Neuronal stem cell (in vitro differentiated cells): Measurements from ENCODE around the gene OTUD4.

Experiments used
- DNase-seq: peaks from one replicate; pipeline ENCODE4 v3.0.0-alpha.2; 2013; ENCODE audit warnings: low spot score
- H2AFZ ChIP-seq: one replicate; pipeline ENCODE4 v1.6.1; 2013; ENCODE audit warnings: mild to moderate bottlenecking, low read length, inconsistent platforms
- H2AK5ac ChIP-seq: 2 replicates; pipeline ENCODE4 v1.6.1; 2013; ENCODE audit warnings: low read depth, mild to moderate bottlenecking, inconsistent platforms, low read length, moderate library complexity, mixed read lengths
- H2BK120ac ChIP-seq: 2 replicates; pipeline ENCODE4 v1.6.1; 2013; ENCODE audit warnings: low read depth, mild to moderate bottlenecking, inconsistent platforms, low read length, moderate library complexity, mixed read lengths
- H2BK12ac ChIP-seq: one replicate; pipeline ENCODE4 v1.6.1; 2013; ENCODE audit warnings: low read length, inconsistent platforms
- H2BK15ac ChIP-seq: 2 replicates; pipeline ENCODE4 v1.6.1; 2013; ENCODE audit warnings: mild to moderate bottlenecking, low read length, inconsistent platforms, mixed read lengths
- H2BK5ac ChIP-seq: one replicate; pipeline ENCODE4 v1.6.1; 2013; ENCODE audit warnings: inconsistent platforms, mild to moderate bottlenecking, low read length, moderate library complexity
- H3K14ac ChIP-seq: one replicate; pipeline ENCODE4 v1.6.1; 2013; ENCODE audit warnings: low read length, inconsistent platforms
- H3K18ac ChIP-seq: 2 replicates; pipeline ENCODE4 v1.6.1; 2013; ENCODE audit warnings: low read length, inconsistent platforms
- H3K23ac ChIP-seq: 2 replicates; pipeline ENCODE4 v1.6.1; 2013; ENCODE audit warnings: low read depth, mild to moderate bottlenecking, mixed read lengths, low read length, inconsistent platforms; ENCODE audit not compliant: poor library complexity
- H3K27ac ChIP-seq: replicated peaks from 3 replicates; pipeline ENCODE4 v1.5.1; 2013; ENCODE audit warnings: low read length, inconsistent platforms
- H3K27me3 ChIP-seq, 3 experiments: 2 replicates each; pipeline ENCODE4 v1.6.1; 2013; ENCODE audit warnings: low read length in 3 of 3, mild to moderate bottlenecking in 2 of 3, inconsistent platforms in 1 of 3, low read depth in 1 of 3, mixed read lengths in 1 of 3, moderate library complexity in 1 of 3; ENCODE audit not compliant: control insufficient read depth in 3 of 3, insufficient read depth in 3 of 3
- H3K36me3 ChIP-seq, 2 donors: replicated peaks in 1 of 2; 2 replicates each; pipeline ENCODE4 v1.6.1; 2013; ENCODE audit warnings: low read length in 2 of 2; ENCODE audit not compliant: control insufficient read depth in 2 of 2, insufficient read depth in 2 of 2
- H3K4ac ChIP-seq: 2 replicates; pipeline ENCODE4 v1.6.1; 2013; ENCODE audit warnings: inconsistent platforms, mild to moderate bottlenecking, low read length, moderate library complexity
- H3K4me1 ChIP-seq, 2 donors: 1 replicate in 1 of 2; 2 replicates in 1 of 2; pipeline ENCODE4 v1.6.1; 2013; ENCODE audit warnings: low read length in 2 of 2, low read depth in 1 of 2; ENCODE audit not compliant: control insufficient read depth in 2 of 2, insufficient read depth in 1 of 2
- H3K4me2 ChIP-seq: one replicate; pipeline ENCODE4 v1.6.1; 2013; ENCODE audit warnings: mild to moderate bottlenecking, low read length, inconsistent platforms; ENCODE audit not compliant: insufficient read depth, poor library complexity, severe bottlenecking
- H3K4me3 ChIP-seq, 2 donors: 2 replicates each; pipeline ENCODE4 v1.5.1; 2013; ENCODE audit warnings: low read length in 2 of 2, mild to moderate bottlenecking in 2 of 2, inconsistent platforms in 1 of 2, moderate library complexity in 1 of 2
- H3K79me1 ChIP-seq: one replicate; pipeline ENCODE4 v1.6.1; 2013; ENCODE audit warnings: low read depth, mild to moderate bottlenecking, inconsistent platforms, low read length, moderate library complexity
- H3K9ac ChIP-seq: one replicate; pipeline ENCODE4 v1.6.1; 2013; ENCODE audit warnings: mild to moderate bottlenecking, low read depth, low read length, inconsistent platforms; ENCODE audit not compliant: poor library complexity
- H3K9me3 ChIP-seq, 2 donors: replicated peaks in 1 of 2; 2 replicates each; pipeline versions ENCODE3 to v1.6.1; 2013; ENCODE audit warnings: low read length in 2 of 2, mild to moderate bottlenecking in 2 of 2, inconsistent platforms in 1 of 2, low read depth in 1 of 2, mixed read lengths in 1 of 2, moderate library complexity in 1 of 2; ENCODE audit not compliant: control insufficient read depth in 2 of 2, insufficient read depth in 1 of 2
- H4K8ac ChIP-seq: one replicate; pipeline ENCODE4 v1.6.1; 2013; ENCODE audit warnings: low read depth, mild to moderate bottlenecking, inconsistent platforms, low read length, moderate library complexity
- H4K91ac ChIP-seq: one replicate; pipeline ENCODE4 v1.6.1; 2013; ENCODE audit warnings: low read length, low read depth, mild to moderate bottlenecking, inconsistent platforms; ENCODE audit not compliant: poor library complexity
- WGBS, 2 donors: extraction: QIAGEN DNeasy Blood & Tissue Kit; methylation state at CpG; one replicate each; pipeline ENCODE4 v1.1.7; 2013; ENCODE audit warnings: missing lambda C conversion rate in 2 of 2, mixed read lengths in 1 of 2; ENCODE audit not compliant: insufficient read length in 2 of 2, insufficient replicate concordance in 1 of 2; ENCODE audit errors: extremely low coverage in 2 of 2; 5-methylcytosine and 5-hydroxymethylcytosine counted together

OTUD4 gene

GRCh38 chr4:145099653-145100052, 80.7 kb downstream of the OTUD4 start:
- H2BK120ac ChIP-seq, result no peak overlapping the region
- no peak overlapping the region for H3K4me2 ChIP-seq
- H3K23ac ChIP-seq, result no peak overlapping the region
- WGBS, 2 donors, result no CpG with 5 or more reads among the region's 5 CpGs
- no peak overlapping the region for H2AFZ ChIP-seq
- H4K8ac ChIP-seq, result no peak overlapping the region
- no peak overlapping the region for H3K27ac ChIP-seq
- H2BK15ac ChIP-seq, result no peak overlapping the region
- H2BK12ac ChIP-seq, result no peak overlapping the region
- H3K4me1 ChIP-seq, result peaks cover 1 to 3% of the 10 kb centered on the region in 2 donors
- H3K9me3 ChIP-seq, result peaks cover 3 to 5% of the 10 kb centered on the region in 2 donors
- DNase-seq, result no peak
- peak overlapping the region in 1 of 2 donors; percentile 79 for H3K4me3 ChIP-seq
- H2AK5ac ChIP-seq, result no peak overlapping the region
- H3K14ac ChIP-seq, result no peak overlapping the region
- H3K79me1 ChIP-seq, result peaks cover 3% of the 10 kb centered on the region
- H3K18ac ChIP-seq, result no peak overlapping the region
- H3K4ac ChIP-seq, result no peak overlapping the region
- no peaks in the 10 kb centered on the region for H3K27me3 ChIP-seq
- peaks cover 5 to 66% of the 10 kb centered on the region in 2 donors for H3K36me3 ChIP-seq
- no peak overlapping the region for H3K9ac ChIP-seq
- H4K91ac ChIP-seq, result no peak overlapping the region
- H2BK5ac ChIP-seq, result no peak overlapping the region

- H3K4ac ChIP-seq, result no peak overlapping the region
- H3K4me2 ChIP-seq, result peak overlapping the region; percentile 54
- H3K36me3 ChIP-seq, result peaks cover 7 to 66% of the 10 kb centered on the region in 2 donors
- H2AK5ac ChIP-seq, result no peak overlapping the region
- peak overlapping the region; percentile 80 for H3K9ac ChIP-seq
- H2AFZ ChIP-seq, result peak overlapping the region; percentile 95
- no CpG with 5 or more reads among the region's 9 CpGs for WGBS, 2 donors
- no peak overlapping the region for H3K14ac ChIP-seq
- no peak overlapping the region for H2BK5ac ChIP-seq
- no peak overlapping the region for H3K18ac ChIP-seq
- no peaks in the 10 kb centered on the region for H3K27me3 ChIP-seq
- H2BK12ac ChIP-seq, result no peak overlapping the region
- no peak overlapping the region for H4K91ac ChIP-seq
- H3K4me1 ChIP-seq, result peaks cover 1 to 3% of the 10 kb centered on the region in 2 donors
- H3K23ac ChIP-seq, result no peak overlapping the region
- peaks cover 3% of the 10 kb centered on the region for H3K79me1 ChIP-seq
- peaks cover 5 to 14% of the 10 kb centered on the region in 2 donors for H3K9me3 ChIP-seq
- H2BK15ac ChIP-seq, result no peak overlapping the region
- DNase-seq, result no peak
- no peak overlapping the region for H2BK120ac ChIP-seq
- H3K4me3 ChIP-seq, result peak overlapping the region; percentile 79 to 93
- no peak overlapping the region for H4K8ac ChIP-seq
- peak overlapping the region; percentile 50 for H3K27ac ChIP-seq
Measured at GRCh38 chr4:145098675-145099037, 81.7 kb downstream of the OTUD4 start.

- H2BK12ac ChIP-seq, result no peak within 1 kb of the TSS
- peak within 1 kb of the TSS; percentile 65 for H3K4me2 ChIP-seq
- no peak within 1 kb of the TSS for H3K4ac ChIP-seq
- H2BK120ac ChIP-seq, result no peak within 1 kb of the TSS
- no peak within 1 kb of the TSS for H2BK5ac ChIP-seq
- H2AK5ac ChIP-seq, result no peak within 1 kb of the TSS
- no peaks in the 10 kb centered on the region for H3K27me3 ChIP-seq
- H2BK15ac ChIP-seq, result no peak within 1 kb of the TSS
- H2AFZ ChIP-seq, result peak within 1 kb of the TSS; percentile 95
- H3K18ac ChIP-seq, result peak within 1 kb of the TSS; percentile 78
- no peak within 1 kb of the TSS for H3K14ac ChIP-seq
- peak; percentile 95 for DNase-seq
- no peak within 1 kb of the TSS for H4K8ac ChIP-seq
- peak within 1 kb of the TSS; percentile 79 to 93 for H3K4me3 ChIP-seq
- peak within 1 kb of the TSS; percentile 80 for H3K9ac ChIP-seq
- no CpG with 5 or more reads among the region's 67 CpGs for WGBS, 2 donors
- H3K9me3 ChIP-seq, result peaks cover 5 to 18% of the 10 kb centered on the region in 2 donors
- peaks cover 3% of the 10 kb centered on the region for H3K79me1 ChIP-seq
- H4K91ac ChIP-seq, result no peak within 1 kb of the TSS
- peak within 1 kb of the TSS; percentile 80 for H3K27ac ChIP-seq
- peaks cover 1 to 3% of the 10 kb centered on the region in 2 donors for H3K4me1 ChIP-seq
- peak within 1 kb of the TSS; percentile 12 for H3K23ac ChIP-seq
- peaks cover 7 to 66% of the 10 kb centered on the region in 2 donors for H3K36me3 ChIP-seq
Measured at GRCh38 chr4:145097821-145098674, 82.3 kb downstream of the OTUD4 start, which contains the start of the genes ABCE1 and ANAPC10. ABCE1 (plus strand) TSS chr4:145098311; CDS start chr4:145104413, 6,102 bp downstream. ANAPC10 (minus strand) TSS chr4:145098196; CDS start chr4:145096099, 2,097 bp downstream.

GRCh38 chr4:145097331-145097820, 83.0 kb downstream of the OTUD4 start:
- Histone ChIP-seq H3K27me3 (no peaks in the 10 kb centered on the region), H3K4me1 (peaks cover 1 to 3% of the 10 kb centered on the region in 2 donors), H2BK5ac (no peak overlapping the region), H4K91ac (no peak overlapping the region), H3K9ac (no peak overlapping the region), H3K4me3 (peak overlapping the region; percentile 79 to 93), H2BK120ac (no peak overlapping the region), H3K14ac (no peak overlapping the region), H3K27ac (peak overlapping the region; percentile 80), H3K4me2 (peak overlapping the region; percentile 65), H3K9me3 (peaks cover 5 to 18% of the 10 kb centered on the region in 2 donors), H3K36me3 (peaks cover 10 to 66% of the 10 kb centered on the region in 2 donors), H2AK5ac (no peak overlapping the region), H3K79me1 (peaks cover 5% of the 10 kb centered on the region), H3K4ac (no peak overlapping the region), H2BK15ac (no peak overlapping the region), H4K8ac (no peak overlapping the region), H2AFZ (peak overlapping the region; percentile 95), H2BK12ac (no peak overlapping the region), H3K18ac (no peak overlapping the region), H3K23ac (no peak overlapping the region)
- WGBS, 2 donors, result no CpG with 5 or more reads among the region's 10 CpGs
- no peak for DNase-seq
